Stimulated activated CD8-positive, alpha-beta memory T cell treated with anti-CD3 and anti-CD28 coated beads, Interleukin-4, amount 100 ng/mL, for 1 hour (primary cell): ENCODE results near the gene A1CF.
"Not testable (repeated sequence)": the region's sequence is repeated elsewhere in the genome, so short reads cannot be mapped to it uniquely, and the experiment has no call there.

ENCODE experiments used
- DNase-seq, 2 donors: peaks; one replicate each; pipeline ENCODE4 v3.0.0-alpha.2; 2020; ENCODE audit warnings: low read depth in 2 of 2, low spot score in 1 of 2

Gene A1CF

GRCh38 chr10:50788951-50789945 is 96.2 kb downstream of the A1CF start:
- DNase-seq, result no peak

- not testable (repeated sequence) for DNase-seq
These were observed 97.5 kb downstream of the A1CF start for GRCh38 chr10:50787962-50788361.

GRCh38 chr10:50782017-50782416 is 103.4 kb downstream of the A1CF start:
- DNase-seq, result not testable (repeated sequence)

GRCh38 chr10:50780036-50780435 is 105.4 kb downstream of the A1CF start:
- not testable (repeated sequence) for DNase-seq

DNA sequence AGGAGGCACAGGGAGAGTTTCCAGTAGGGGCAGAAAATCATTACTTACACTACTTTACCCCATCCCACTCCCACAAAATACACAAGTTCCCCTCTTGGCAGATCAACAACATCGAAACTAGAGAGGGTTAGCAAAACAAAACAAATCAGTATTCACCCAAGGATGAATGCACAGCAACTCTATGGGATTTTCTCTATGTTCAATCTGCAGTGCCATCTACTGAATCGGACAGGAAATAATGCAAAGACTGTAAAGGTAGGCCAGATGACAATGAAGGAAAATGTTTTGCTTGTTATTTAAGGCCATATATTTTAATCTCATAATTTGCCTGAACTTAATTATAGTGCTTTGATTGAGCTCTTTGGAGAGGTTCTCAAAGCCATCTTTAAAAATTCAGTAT is 110.6 kb downstream of the A1CF start:
- DNase-seq, result not testable (repeated sequence)

DNA sequence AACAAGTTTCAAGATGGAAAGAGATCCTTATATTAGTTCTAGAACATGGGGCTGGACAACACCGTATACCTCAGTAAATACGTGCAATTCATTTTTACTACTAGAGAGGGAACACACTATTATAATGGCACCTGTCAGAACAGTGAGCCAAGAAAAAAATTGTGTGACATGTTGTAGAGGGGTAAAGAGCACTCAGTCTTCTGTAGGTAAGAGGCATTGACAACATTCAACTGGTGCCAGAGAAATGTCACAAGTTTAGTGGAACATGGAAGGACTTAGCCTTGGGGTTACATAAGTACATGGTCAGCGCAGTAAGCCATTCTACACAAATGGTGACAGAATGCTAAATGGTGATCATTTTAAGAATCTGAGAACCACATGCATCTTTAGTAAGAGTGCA is 113.4 kb downstream of the A1CF start:
- not testable (repeated sequence) for DNase-seq

- DNase-seq, result not testable (repeated sequence)
These were observed 118.5 kb downstream of the A1CF start for GRCh38 chr10:50766774-50767513.
